Smooth muscle cell (in vitro differentiated cells): ENCODE data around the gene PTPRE. TPM values are rescaled to one million over a fixed set of nuclear protein-coding genes. Genes with fewer than 3 reads are reported as not detected.

Experiments used
- DNase-seq: peaks from one replicate; lab custom pipeline; 2025; ENCODE audit not compliant: unreplicated experiment; lab: John Stamatoyannopoulos, UW
- H2AFZ ChIP-seq: fragments of 200-600 bp; sonication (generic); 2 replicates; pipeline ENCODE4 v1.6.0; 2016; ENCODE audit warnings: antibody characterized with exemption, low read depth, mild to moderate bottlenecking
- H3F3A ChIP-seq: fragments of 200-600 bp; sonication (generic); 2 replicates; pipeline ENCODE4 v1.6.0; 2017; ENCODE audit warnings: antibody characterized with exemption, low read depth
- H3K27ac ChIP-seq: fragments of 200-600 bp; sonication (generic); 2 replicates; pipeline ENCODE4 v1.5.1; 2016; ENCODE audit warnings: low read depth, mild to moderate bottlenecking
- H3K27me3 ChIP-seq: fragments of 200-600 bp; sonication (generic); 2 replicates; pipeline ENCODE4 v1.6.1; 2016; ENCODE audit warnings: low read depth, mild to moderate bottlenecking
- H3K36me3 ChIP-seq: fragments of 200-600 bp; sonication (generic); 2 replicates; pipeline ENCODE4 v1.5.1; 2016; ENCODE audit warnings: low read depth
- H3K4me1 ChIP-seq: fragments of 200-600 bp; sonication (generic); 2 replicates; pipeline ENCODE4 v1.5.1; 2016; ENCODE audit warnings: low read depth
- H3K4me2 ChIP-seq: fragments of 200-600 bp; sonication (generic); 2 replicates; pipeline ENCODE4 v1.6.0; 2016; ENCODE audit warnings: mild to moderate bottlenecking
- H3K4me3 ChIP-seq: fragments of 200-600 bp; sonication (generic); 2 replicates; pipeline ENCODE4 v1.5.1; 2016; ENCODE audit warnings: mild to moderate bottlenecking
- H3K79me2 ChIP-seq: fragments of 200-600 bp; sonication (generic); 2 replicates; pipeline ENCODE4 v1.6.0; 2016; ENCODE audit warnings: low read depth, mild to moderate bottlenecking
- H3K9ac ChIP-seq: fragments of 200-600 bp; sonication (generic); 2 replicates; pipeline ENCODE4 v1.6.0; 2016; ENCODE audit warnings: low read depth
- H3K9me3 ChIP-seq: fragments of 200-600 bp; sonication (generic); replicated peaks from 2 replicates; pipeline ENCODE4 v1.5.1; 2016; ENCODE audit warnings: low read depth
- H4K20me1 ChIP-seq: fragments of 200-600 bp; sonication (generic); 2 replicates; pipeline ENCODE4 v1.6.0; 2016; ENCODE audit warnings: low read depth
- WGBS: methylation state at CpG from one replicate; pipeline ENCODE4 v1.1.7; 2016; ENCODE audit warnings: low lambda C conversion rate; 5-methylcytosine and 5-hydroxymethylcytosine counted together
- polyA plus RNA-seq: library from polyadenylated mRNA; unstranded; fragments of >200 nt; fragmentation: Nextera tagmentation; extraction: Ambion mirVana; gene quantifications from 2 replicates; pipeline ENCODE4 v1.2.1, GENCODE V29; 2016
- total RNA-seq: library from RNA; depleted of rRNA; stranded (reverse); fragments of >200 nt; gene quantifications from 2 replicates; pipeline ENCODE4 v1.2.3, GENCODE V29; 2014
- TF ChIP-seq, protein P1 (sequence below): fragments of 200-600 bp; sonication (generic); IDR thresholded peaks from 2 replicates; pipeline ENCODE4 v1.5.1; 2017; ENCODE audit warnings: borderline replicate concordance, mild to moderate bottlenecking, antibody characterized with exemption; ENCODE audit not compliant: insufficient read depth, poor library complexity, severe bottlenecking

The PTPRE gene
- total and polyA plus RNA-seq, 2 experiments from 2014 or later = 17.1 to 22.7 TPM

DNA sequence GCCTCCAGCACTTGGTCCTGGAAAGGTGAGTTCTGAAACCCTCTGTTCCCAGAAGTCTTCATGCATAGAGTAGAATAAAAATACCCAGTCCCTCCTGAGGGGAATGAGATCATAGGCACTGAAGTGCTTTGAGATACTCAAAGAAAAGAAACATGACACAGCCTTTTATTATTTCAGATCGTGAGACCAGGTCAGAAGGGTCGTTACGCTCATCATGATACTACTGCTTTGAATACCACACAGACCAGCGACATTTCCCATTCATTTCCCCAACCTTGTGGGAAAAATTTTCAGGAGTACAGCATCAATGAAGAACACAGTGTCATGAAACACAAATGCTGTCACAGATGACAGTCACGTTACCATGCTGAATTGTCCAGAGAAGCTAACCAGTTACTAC is 29.2 kb upstream of the PTPRE start:
- Histone ChIP-seq H3K4me2 (no peak overlapping the region), H3K79me2 (no peaks in the 10 kb centered on the region), H3K36me3 (no peaks in the 10 kb centered on the region), H2AFZ (no peak overlapping the region), H3K27me3 (no peaks in the 10 kb centered on the region), H3F3A (no peaks in the 10 kb centered on the region), H3K9ac (no peak overlapping the region), H3K9me3 (no peaks in the 10 kb centered on the region), H3K4me3 (no peak overlapping the region), H3K27ac (no peak overlapping the region), H3K4me1 (no peaks in the 10 kb centered on the region), H4K20me1 (no peaks in the 10 kb centered on the region)
- WGBS = 95% methylated on average over 5 of the region's 5 CpGs
- no peak for DNase-seq
- TF ChIP-seq, protein P1, sequence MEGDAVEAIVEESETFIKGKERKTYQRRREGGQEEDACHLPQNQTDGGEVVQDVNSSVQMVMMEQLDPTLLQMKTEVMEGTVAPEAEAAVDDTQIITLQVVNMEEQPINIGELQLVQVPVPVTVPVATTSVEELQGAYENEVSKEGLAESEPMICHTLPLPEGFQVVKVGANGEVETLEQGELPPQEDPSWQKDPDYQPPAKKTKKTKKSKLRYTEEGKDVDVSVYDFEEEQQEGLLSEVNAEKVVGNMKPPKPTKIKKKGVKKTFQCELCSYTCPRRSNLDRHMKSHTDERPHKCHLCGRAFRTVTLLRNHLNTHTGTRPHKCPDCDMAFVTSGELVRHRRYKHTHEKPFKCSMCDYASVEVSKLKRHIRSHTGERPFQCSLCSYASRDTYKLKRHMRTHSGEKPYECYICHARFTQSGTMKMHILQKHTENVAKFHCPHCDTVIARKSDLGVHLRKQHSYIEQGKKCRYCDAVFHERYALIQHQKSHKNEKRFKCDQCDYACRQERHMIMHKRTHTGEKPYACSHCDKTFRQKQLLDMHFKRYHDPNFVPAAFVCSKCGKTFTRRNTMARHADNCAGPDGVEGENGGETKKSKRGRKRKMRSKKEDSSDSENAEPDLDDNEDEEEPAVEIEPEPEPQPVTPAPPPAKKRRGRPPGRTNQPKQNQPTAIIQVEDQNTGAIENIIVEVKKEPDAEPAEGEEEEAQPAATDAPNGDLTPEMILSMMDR = no peak

DNA sequence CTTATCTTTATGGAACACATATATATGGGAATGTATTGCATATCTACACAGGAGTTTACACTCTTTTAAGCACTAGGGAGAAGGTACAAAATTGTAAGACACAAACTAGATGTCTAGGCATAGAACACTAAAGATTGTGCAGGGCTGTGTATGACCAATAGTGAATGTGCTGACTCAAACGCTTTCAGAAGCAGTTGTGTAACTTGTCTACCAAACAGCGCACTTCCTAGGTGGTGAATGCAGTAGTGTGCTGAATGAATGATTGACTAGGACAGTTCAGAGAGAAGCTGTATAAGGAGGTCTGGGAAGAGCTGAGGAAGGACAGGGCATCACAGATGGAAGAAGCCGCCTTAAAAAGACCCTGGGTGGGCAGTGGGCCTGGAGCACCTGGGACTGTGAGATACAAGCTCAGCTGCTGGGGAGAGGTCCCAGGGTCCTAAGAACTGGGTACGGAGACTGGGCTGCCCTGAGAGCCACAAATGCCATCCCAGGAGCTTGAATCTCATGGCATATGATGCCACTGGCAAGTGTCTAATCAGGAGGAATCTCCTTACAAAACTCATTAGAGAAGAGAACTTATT is 28.3 kb upstream of the PTPRE start:
- WGBS = 90% methylated on average over 4 of the region's 4 CpGs
- DNase-seq = no peak
- no peak overlapping the region for H3K27ac ChIP-seq

DNA sequence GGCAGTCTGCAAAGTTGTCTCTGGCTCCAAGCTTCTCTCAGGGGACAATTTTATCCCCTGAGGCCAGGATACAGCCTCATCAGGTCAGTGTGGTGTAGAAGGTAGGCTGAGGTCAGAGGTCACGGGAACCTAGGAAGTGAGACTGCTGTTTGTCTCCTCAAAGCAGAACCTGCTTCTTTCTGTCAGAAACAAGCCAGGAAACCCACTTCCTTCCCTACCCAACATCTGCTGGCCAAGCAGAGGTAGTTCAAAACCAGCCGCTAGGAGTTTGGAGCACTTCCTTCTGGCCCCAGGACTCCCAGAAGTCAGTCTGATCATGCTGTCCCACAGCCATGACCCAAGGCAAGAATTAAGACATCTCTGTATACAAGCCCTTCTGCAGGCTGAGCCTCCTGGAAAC is 26.3 kb upstream of the PTPRE start:
- H3K79me2 ChIP-seq = no peaks in the 10 kb centered on the region
- WGBS = 79% methylated on average over 2 of the region's 2 CpGs
- no peaks in the 10 kb centered on the region for H3K27me3 ChIP-seq
- no peak for DNase-seq
- no peak overlapping the region for H3K4me2 ChIP-seq
- no peak overlapping the region for H3K9ac ChIP-seq
- H3K36me3 ChIP-seq = no peaks in the 10 kb centered on the region
- H2AFZ ChIP-seq = no peak overlapping the region
- H3K27ac ChIP-seq = no peak overlapping the region
- no peaks in the 10 kb centered on the region for H4K20me1 ChIP-seq
- no peaks in the 10 kb centered on the region for H3K9me3 ChIP-seq
- H3K4me1 ChIP-seq = no peaks in the 10 kb centered on the region
- TF ChIP-seq, protein P1 = no peak
- H3F3A ChIP-seq = no peaks in the 10 kb centered on the region
- H3K4me3 ChIP-seq = no peak overlapping the region

More for the DNA sequence above, 28.3 kb upstream of the PTPRE start:
- Histone ChIP-seq H3K4me3 (no peak overlapping the region), H3K27me3 (no peaks in the 10 kb centered on the region), H3K4me2 (no peak overlapping the region), H3K79me2 (no peaks in the 10 kb centered on the region), H4K20me1 (no peaks in the 10 kb centered on the region), H3K9ac (no peak overlapping the region), H3K4me1 (no peaks in the 10 kb centered on the region), H3K9me3 (no peaks in the 10 kb centered on the region), H3K36me3 (no peaks in the 10 kb centered on the region), H3F3A (no peaks in the 10 kb centered on the region), H2AFZ (no peak overlapping the region)
- TF ChIP-seq, protein P1 = no peak

DNA sequence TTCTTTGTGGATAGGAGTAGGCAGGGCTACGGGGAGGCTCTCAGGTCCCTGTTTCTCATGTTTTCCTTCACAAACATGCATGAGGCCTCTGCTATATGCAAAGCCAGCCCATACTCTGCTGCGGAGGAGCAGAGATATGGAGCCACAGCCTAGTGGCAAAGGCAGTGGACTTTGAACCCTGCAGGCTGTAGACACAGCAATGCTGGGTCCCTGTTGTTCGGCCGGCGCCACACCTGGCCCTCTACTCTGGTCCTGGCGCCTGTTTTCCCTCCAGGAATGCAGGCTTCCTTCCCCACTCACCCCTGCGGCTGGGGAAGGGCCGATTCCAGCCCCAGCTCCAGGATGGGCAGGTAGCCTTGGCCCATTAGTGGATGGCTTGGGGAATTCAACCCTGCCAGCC is 25.6 kb upstream of the PTPRE start:
- Histone ChIP-seq H3F3A (no peaks in the 10 kb centered on the region), H3K27ac (no peak overlapping the region), H2AFZ (no peak overlapping the region), H3K4me2 (no peak overlapping the region), H3K9me3 (no peaks in the 10 kb centered on the region), H3K27me3 (no peaks in the 10 kb centered on the region), H3K36me3 (no peaks in the 10 kb centered on the region), H4K20me1 (no peaks in the 10 kb centered on the region), H3K4me3 (no peak overlapping the region), H3K9ac (no peak overlapping the region), H3K4me1 (no peaks in the 10 kb centered on the region), H3K79me2 (no peaks in the 10 kb centered on the region)
- TF ChIP-seq, protein P1 = no peak
- WGBS = 95% methylated on average over 8 of the region's 8 CpGs
- DNase-seq = no peak
